Stimulated activated CD4-positive, alpha-beta T cell treated with anti-CD3 and anti-CD28 coated beads, Interleukin-15, amount 100 ng/mL, for 24 hours (primary cell): Measurements from ENCODE around the gene ABI1.

Experiments
- DNase-seq: peaks from one replicate; pipeline ENCODE4 v3.0.0-alpha.2; 2020

The ABI1 gene

GRCh38 chr10:26706936-26707335 is 153.8 kb downstream of the ABI1 start:
- no peak for DNase-seq

- no peak for DNase-seq
Observed at GRCh38 chr10:26706206-26706605, 154.6 kb downstream of the ABI1 start.

GRCh38 chr10:26703974-26704373 is 156.8 kb downstream of the ABI1 start:
- no peak for DNase-seq

GRCh38 chr10:26703096-26703495 is 157.7 kb downstream of the ABI1 start:
- no peak for DNase-seq

GRCh38 chr10:26700884-26701630 is 159.7 kb downstream of the ABI1 start:
- DNase-seq = no peak

GRCh38 chr10:26699631-26700030 is 161.1 kb downstream of the ABI1 start:
- DNase-seq = no peak

GRCh38 chr10:26698909-26699308 is 161.8 kb downstream of the ABI1 start:
- no peak for DNase-seq

- DNase-seq = no peak
Observed at GRCh38 chr10:26697922-26698608, 162.7 kb downstream of the ABI1 start.

GRCh38 chr10:26697163-26697921 is 163.4 kb downstream of the ABI1 start, which contains the start of gene PDSS1:
PDSS1 (plus strand) TSS chr10:26697701; CDS start chr10:26697712, 11 bp downstream.
- peak; percentile 81 for DNase-seq

GRCh38 chr10:26696786-26697162 is 164.0 kb downstream of the ABI1 start:
- no peak for DNase-seq
